ENCODE measurements around the gene KCNQ1.

DNA sequence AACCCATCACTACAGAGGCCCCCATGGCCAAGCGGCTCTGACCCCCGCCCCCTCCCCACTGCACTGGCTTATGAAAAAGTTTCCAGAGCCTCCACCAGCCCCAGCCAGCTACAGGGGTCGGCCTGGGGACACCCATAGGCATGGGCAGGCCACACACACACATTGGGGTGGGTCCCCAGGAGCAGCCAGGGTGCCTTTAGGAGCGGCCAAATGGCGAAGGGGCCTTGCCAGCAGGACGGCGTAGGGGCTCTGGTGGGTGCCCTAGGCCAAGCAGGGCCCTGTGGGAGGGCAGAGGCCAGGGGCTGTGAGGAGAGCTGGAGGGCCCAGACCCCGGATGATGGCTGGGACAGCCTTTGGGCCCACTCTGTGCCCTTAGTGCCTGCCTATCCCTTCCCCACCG is 34.2 kb upstream of the KCNQ1 start:
- TF ChIP-seq, protein P1, sequence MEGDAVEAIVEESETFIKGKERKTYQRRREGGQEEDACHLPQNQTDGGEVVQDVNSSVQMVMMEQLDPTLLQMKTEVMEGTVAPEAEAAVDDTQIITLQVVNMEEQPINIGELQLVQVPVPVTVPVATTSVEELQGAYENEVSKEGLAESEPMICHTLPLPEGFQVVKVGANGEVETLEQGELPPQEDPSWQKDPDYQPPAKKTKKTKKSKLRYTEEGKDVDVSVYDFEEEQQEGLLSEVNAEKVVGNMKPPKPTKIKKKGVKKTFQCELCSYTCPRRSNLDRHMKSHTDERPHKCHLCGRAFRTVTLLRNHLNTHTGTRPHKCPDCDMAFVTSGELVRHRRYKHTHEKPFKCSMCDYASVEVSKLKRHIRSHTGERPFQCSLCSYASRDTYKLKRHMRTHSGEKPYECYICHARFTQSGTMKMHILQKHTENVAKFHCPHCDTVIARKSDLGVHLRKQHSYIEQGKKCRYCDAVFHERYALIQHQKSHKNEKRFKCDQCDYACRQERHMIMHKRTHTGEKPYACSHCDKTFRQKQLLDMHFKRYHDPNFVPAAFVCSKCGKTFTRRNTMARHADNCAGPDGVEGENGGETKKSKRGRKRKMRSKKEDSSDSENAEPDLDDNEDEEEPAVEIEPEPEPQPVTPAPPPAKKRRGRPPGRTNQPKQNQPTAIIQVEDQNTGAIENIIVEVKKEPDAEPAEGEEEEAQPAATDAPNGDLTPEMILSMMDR (IDR thresholded peaks at IDR 0.05) = no peak
- TF ChIP-seq POLR2A (IDR thresholded peaks at IDR 0.05) = no peak
